Neural cell (in vitro differentiated cells): Measurements from ENCODE around the gene LRP2. TPM values are rescaled to one million over a fixed set of nuclear protein-coding genes. Genes with fewer than 3 reads are reported as not detected.

ENCODE experiments used
- H2AFZ ChIP-seq: fragments of 200-600, 300-800 bp; sonication (generic), shearing (Covaris generic); 2 replicates; pipeline ENCODE4 v1.6.0; 2014; ENCODE audit warnings: low read depth, mild to moderate bottlenecking, antibody characterized with exemption, low read length, moderate library complexity
- H3F3A ChIP-seq: fragments of 200-600 bp; shearing (Covaris generic); 2 replicates; pipeline ENCODE4 v1.6.1; 2016; ENCODE audit warnings: mild to moderate bottlenecking, moderate library complexity, mixed read lengths, antibody characterized with exemption, low read length; ENCODE audit not compliant: insufficient read depth, poor library complexity, severe bottlenecking
- H3K27ac ChIP-seq: fragments of 200-600, 300-800 bp; sonication (generic), shearing (Covaris generic); 2 replicates; pipeline ENCODE4 v1.5.1; 2014; ENCODE audit warnings: mild to moderate bottlenecking, low read length, moderate library complexity
- H3K27me3 ChIP-seq: fragments of 300-800, 200-600 bp; sonication (generic), shearing (Covaris generic); 2 replicates; pipeline ENCODE4 v1.6.0; 2014; ENCODE audit warnings: mild to moderate bottlenecking, low read depth, low read length, moderate library complexity; ENCODE audit not compliant: insufficient read depth
- H3K36me3 ChIP-seq: fragments of 300-800, 200-600 bp; sonication (generic), shearing (Covaris generic); 2 replicates; pipeline ENCODE4 v1.5.1; 2014; ENCODE audit warnings: mild to moderate bottlenecking, antibody characterized with exemption, low read length, moderate library complexity; ENCODE audit not compliant: insufficient read depth
- H3K4me2 ChIP-seq: fragments of 300-800, 200-600 bp; sonication (generic), shearing (Covaris generic); 2 replicates; pipeline ENCODE4 v1.6.0; 2014; ENCODE audit warnings: mild to moderate bottlenecking, low read length
- H3K4me3 ChIP-seq: fragments of 300-800, 200-600 bp; sonication (generic), shearing (Covaris generic); 2 replicates; pipeline ENCODE4 v1.5.1; 2014; ENCODE audit warnings: mild to moderate bottlenecking, low read length, moderate library complexity
- H3K79me2 ChIP-seq: fragments of 200-600 bp; shearing (Covaris generic); replicated peaks from 2 replicates; pipeline ENCODE4 v1.6.0; 2014; ENCODE audit warnings: mild to moderate bottlenecking, low read length, moderate library complexity; ENCODE audit not compliant: insufficient read depth
- H3K9ac ChIP-seq: fragments of 300-800, 200-600 bp; sonication (generic), shearing (Covaris generic); 2 replicates; pipeline ENCODE4 v1.6.1; 2016; ENCODE audit warnings: mild to moderate bottlenecking, low read length, mixed read lengths
- H3K9me2 ChIP-seq: fragments of 200-600 bp; shearing (Covaris generic); 2 replicates; pipeline ENCODE4 v1.6.1; 2016; ENCODE audit warnings: mild to moderate bottlenecking, low read length, mixed read lengths; ENCODE audit not compliant: insufficient read depth
- H3K9me3 ChIP-seq: fragments of 200-600, 300-800 bp; sonication (generic), shearing (Covaris generic); 2 replicates; pipeline ENCODE4 v1.6.1; 2016; ENCODE audit warnings: mild to moderate bottlenecking, mixed run types, low read length, moderate library complexity, mixed read lengths
- H4K20me1 ChIP-seq: fragments of 200-600 bp; shearing (Covaris generic); 2 replicates; pipeline ENCODE4 v1.6.1; 2016; ENCODE audit warnings: mild to moderate bottlenecking, mixed run types; ENCODE audit not compliant: insufficient read depth
- CTCF ChIP-seq: fragments of 450-650 bp; IDR thresholded peaks from 2 replicates; pipeline ENCODE4 v1.5.1; 2014; ENCODE audit warnings: antibody characterized with exemption, mild to moderate bottlenecking, moderate library complexity; ENCODE audit not compliant: poor library complexity, severe bottlenecking
- EP300 ChIP-seq: fragments of 450-650 bp; conservative IDR thresholded peaks from 2 replicates; pipeline ENCODE4 v1.6.1; 2014; ENCODE audit warnings: antibody characterized with exemption, mild to moderate bottlenecking, moderate library complexity; ENCODE audit not compliant: poor library complexity, severe bottlenecking
- EZH2 ChIP-seq: fragments of 200-600, 300-800 bp; shearing (Covaris generic), sonication (generic); IDR thresholded peaks from 2 replicates; pipeline ENCODE4 v1.6.1; 2014; ENCODE audit warnings: antibody characterized with exemption, low read length, borderline replicate concordance, mild to moderate bottlenecking; ENCODE audit not compliant: insufficient read depth, poor library complexity, severe bottlenecking
- MXI1 ChIP-seq: fragments of 450-650 bp; conservative IDR thresholded peaks from 2 replicates; pipeline ENCODE4 v1.6.1; 2014; ENCODE audit warnings: antibody characterized with exemption, mild to moderate bottlenecking; ENCODE audit not compliant: poor library complexity, severe bottlenecking
- POLR2AphosphoS5 ChIP-seq: IDR thresholded peaks from 2 replicates; pipeline ENCODE4 v1.6.1; 2012
- RAD21 ChIP-seq: fragments of 450-650 bp; conservative IDR thresholded peaks from 2 replicates; pipeline ENCODE4 v1.6.1; 2014; ENCODE audit warnings: antibody characterized with exemption, mild to moderate bottlenecking, moderate library complexity
- REST ChIP-seq: IDR thresholded peaks from 2 replicates; pipeline ENCODE4 v1.6.1; 2012; ENCODE audit warnings: borderline replicate concordance
- SMC3 ChIP-seq: fragments of 450-650 bp; conservative IDR thresholded peaks from 2 replicates; pipeline ENCODE4 v1.6.1; 2014; ENCODE audit warnings: antibody characterized with exemption, mild to moderate bottlenecking, moderate library complexity; ENCODE audit not compliant: poor library complexity
- TAF1 ChIP-seq: IDR thresholded peaks from 2 replicates; pipeline ENCODE4 v1.6.1; 2012; ENCODE audit warnings: low read depth
- polyA plus RNA-seq: library from polyadenylated mRNA; depleted of rRNA; stranded (reverse); fragments of >200 nt; gene quantifications from 2 replicates; pipeline ENCODE4 v1.2.3, GENCODE V29; 2014

LRP2 gene
- polyA plus RNA-seq, 1 donor from 2014 or later, result 1.8 TPM

- H3K4me2 ChIP-seq, result peak overlapping the region; percentile 13
- peak overlapping the region; percentile 44 for H3K27ac ChIP-seq
- no peak for TF ChIP-seq CTCF
- TF ChIP-seq EZH2, result no peak
- TF ChIP-seq EP300, result peak; percentile 90
- TF ChIP-seq TAF1, result no peak
- TF ChIP-seq SMC3, result no peak
- peak; percentile 25 for TF ChIP-seq REST
- TF ChIP-seq POLR2AphosphoS5, result peak; percentile 87
- no peak for TF ChIP-seq RAD21
- TF ChIP-seq MXI1, result peak; percentile 47
- H3K79me2 ChIP-seq, result no peaks in the 10 kb centered on the region
- H3F3A ChIP-seq, result no peaks in the 10 kb centered on the region
- no peaks in the 10 kb centered on the region for H3K9me3 ChIP-seq
- peak overlapping the region; percentile 41 for H3K4me3 ChIP-seq
- no peaks in the 10 kb centered on the region for H3K36me3 ChIP-seq
- no peaks in the 10 kb centered on the region for H3K27me3 ChIP-seq
- H4K20me1 ChIP-seq, result no peaks in the 10 kb centered on the region
- H3K9ac ChIP-seq, result peak overlapping the region; percentile 2
- no peak overlapping the region for H2AFZ ChIP-seq
- no peaks in the 10 kb centered on the region for H3K9me2 ChIP-seq
These were observed 76.7 kb downstream of the LRP2 start for GRCh38 chr2:169285531-169286235.

GRCh38 chr2:169280502-169280901 lies 81.8 kb downstream of the LRP2 start:
- no peak overlapping the region for H2AFZ ChIP-seq
- H3F3A ChIP-seq, result no peaks in the 10 kb centered on the region
- no peaks in the 10 kb centered on the region for H3K36me3 ChIP-seq
- no peaks in the 10 kb centered on the region for H3K27me3 ChIP-seq
- H3K9ac ChIP-seq, result no peak overlapping the region
- no peaks in the 10 kb centered on the region for H3K79me2 ChIP-seq
- H4K20me1 ChIP-seq, result no peaks in the 10 kb centered on the region
- H3K9me3 ChIP-seq, result no peaks in the 10 kb centered on the region
- H3K4me3 ChIP-seq, result no peak overlapping the region
- TF ChIP-seq MXI1 (no peak), CTCF (no peak), TAF1 (no peak), SMC3 (no peak), RAD21 (no peak), EZH2 (no peak), REST (no peak), EP300 (no peak), POLR2AphosphoS5 (no peak)
- H3K4me2 ChIP-seq, result no peak overlapping the region
- H3K27ac ChIP-seq, result no peak overlapping the region
- H3K9me2 ChIP-seq, result no peaks in the 10 kb centered on the region
